Body of pancreas (tissue), 4 donors: ENCODE results near the gene NIPSNAP2. TPM values are rescaled to one million over a fixed set of nuclear protein-coding genes. Genes with fewer than 3 reads are reported as not detected.
"Not testable (repeated sequence)": the region's sequence is repeated elsewhere in the genome, so short reads cannot be mapped to it uniquely, and the experiment has no call there.

Experiments
- ATAC-seq: fragments of 150-250 bp; one replicate; pipeline ENCODE4 v1.9.1; 2016
- DNase-seq, 4 donors: peaks; one replicate each; pipeline ENCODE4 v3.0.0-alpha.2; 2019
- H3K27ac ChIP-seq, 4 donors: fragments of 200-600 bp; sonication (generic); 1 replicate in 3 of 4; 2 replicates in 1 of 4; pipeline versions ENCODE4 v1.5.1 to v1.6.1; 2016 to 2019; ENCODE audit warnings: mild to moderate bottlenecking in 1 of 4, mixed read lengths in 1 of 4, moderate library complexity in 1 of 4
- H3K27me3 ChIP-seq, 2 donors: fragments of 200-600 bp; sonication (generic); one replicate each; pipeline ENCODE4 v1.6.0; 2016; ENCODE audit warnings: mild to moderate bottlenecking in 1 of 2
- H3K36me3 ChIP-seq, 2 donors: fragments of 200-600 bp; sonication (generic); replicated peaks in 1 of 2; 2 replicates each; pipeline ENCODE4 v1.5.1; 2016; ENCODE audit warnings: low read depth in 2 of 2; ENCODE audit not compliant: insufficient read depth in 1 of 2
- H3K4me1 ChIP-seq: fragments of 200-600 bp; sonication (generic); one replicate; pipeline ENCODE4 v1.6.0; 2016
- H3K4me3 ChIP-seq, 2 donors: fragments of 200-600 bp; sonication (generic); 1 replicate in 1 of 2; 2 replicates in 1 of 2; pipeline ENCODE4 v1.5.1; 2016 to 2019
- H3K9me3 ChIP-seq, 3 donors: fragments of 200-600 bp; sonication (generic); 1 replicate in 2 of 3; 2 replicates in 1 of 3; pipeline ENCODE4 v1.5.1; 2016
- CTCF ChIP-seq, 7 experiments: fragments of 450-650 bp in 4 of 7; fragments of 200-600 bp in 3 of 7; sonication (generic) in 3 of 7; IDR thresholded peaks; one replicate each; pipeline ENCODE4 v1.5.1; 2016 to 2019; ENCODE audit warnings: antibody characterized with exemption in 7 of 7
- POLR2A ChIP-seq, 3 donors: fragments of 450-650 bp; IDR thresholded peaks; one replicate each; pipeline ENCODE4 v1.6.1; 2016; ENCODE audit warnings: antibody characterized with exemption in 3 of 3, mild to moderate bottlenecking in 2 of 3
- WGBS, 2 donors: methylation state at CpG; one replicate each; pipeline ENCODE4 v1.1.5; 2017; 5-methylcytosine and 5-hydroxymethylcytosine counted together
- intact Hi-C: fragments of 100-400 bp; cut with DNase I; formaldehyde crosslinking; loops from one replicate; pipeline ENCODE4 v1.15.1; 2023
- total RNA-seq, 2 donors: library from RNA; depleted of rRNA; stranded (reverse); fragments of >200 nt; gene quantifications; one replicate each; pipeline ENCODE4 v1.1.0, GENCODE V29; 2016

The NIPSNAP2 gene
- total RNA-seq, 2 donors from 2014 or later: 42.5 to 51.6 TPM

- Histone ChIP-seq H3K36me3 (no peaks in the 10 kb centered on the region), H3K27me3 (no peaks in the 10 kb centered on the region), H3K27ac (peak overlapping the region; percentile 14 to 79 (median 68)), H3K9me3 (no peaks in the 10 kb centered on the region), H3K4me1 (peaks cover 32% of the 10 kb centered on the region), H3K4me3 (no peak overlapping the region)
- DNase-seq: peak; percentile 76 to 88 (median 81)
- TF ChIP-seq POLR2A (IDR thresholded peaks at IDR 0.05) (no peak), CTCF (IDR thresholded peaks at IDR 0.05) (peak in 4 of 7 experiments; percentile 16 to 41 (median 32))
- intact Hi-C loops: loop anchor here (5.0 kb wide), 1 partner anchor 63 kb away; no protein-coding TSS in a partner anchor
- peak; percentile 97 for ATAC-seq
- WGBS, 2 donors: 14 to 17% methylated on average over 6 to 7 of the region's 7 CpGs
These were observed 45.3 kb downstream of the NIPSNAP2 start for GRCh38 chr7:56009695-56010094.

- DNase-seq, H3K27me3 ChIP-seq, H3K4me1 ChIP-seq, H3K36me3 ChIP-seq, ATAC-seq, H3K27ac ChIP-seq, H3K9me3 ChIP-seq, intact Hi-C loops, H3K4me3 ChIP-seq: not testable (repeated sequence)
- WGBS, 2 donors: 80 to 82% methylated on average over 3 of the region's 3 CpGs
These were observed 52.6 kb downstream of the NIPSNAP2 start for GRCh38 chr7:56017015-56017414.

- Histone ChIP-seq H3K27me3 (no peaks in the 10 kb centered on the region), H3K36me3 (no peaks in the 10 kb centered on the region), H3K4me1 (no peaks in the 10 kb centered on the region), H3K9me3 (no peaks in the 10 kb centered on the region), H3K4me3 (no peak overlapping the region), H3K27ac (no peak overlapping the region)
- DNase-seq (no peak), ATAC-seq (no peak)
- TF ChIP-seq CTCF (IDR thresholded peaks at IDR 0.05) (no peak), POLR2A (IDR thresholded peaks at IDR 0.05) (no peak)
- WGBS, 2 donors: 76 to 91% methylated on average over 5 to 9 of the region's 9 CpGs
- intact Hi-C loops: no loop called here
These were observed 55.1 kb downstream of the NIPSNAP2 start for GRCh38 chr7:56019501-56019900.

GRCh38 chr7:56023500-56023899 is 59.1 kb downstream of the NIPSNAP2 start:
- ATAC-seq: no peak
- H3K9me3 ChIP-seq: no peaks in the 10 kb centered on the region
- DNase-seq: no peak

GRCh38 chr7:56026538-56026937 is 62.2 kb downstream of the NIPSNAP2 start:
- DNase-seq (no peak), ATAC-seq (no peak)
- Histone ChIP-seq H3K27me3 (no peaks in the 10 kb centered on the region), H3K4me1 (peaks cover 11% of the 10 kb centered on the region), H3K4me3 (no peak overlapping the region), H3K36me3 (peaks cover 0 to 2% of the 10 kb centered on the region in 2 donors), H3K9me3 (no peaks in the 10 kb centered on the region), H3K27ac (no peak overlapping the region)
- 93 to 97% methylated on average over 2 of the region's 2 CpGs for WGBS, 2 donors
- intact Hi-C loops: no loop called here
- no peak for TF ChIP-seq CTCF (IDR thresholded peaks at IDR 0.05)

More at GRCh38 chr7:56023500-56023899, 59.1 kb downstream of the NIPSNAP2 start:
- Histone ChIP-seq H3K36me3 (no peaks in the 10 kb centered on the region), H3K27ac (no peak overlapping the region), H3K4me3 (no peak overlapping the region), H3K27me3 (no peaks in the 10 kb centered on the region), H3K4me1 (no peaks in the 10 kb centered on the region)
- TF ChIP-seq CTCF (IDR thresholded peaks at IDR 0.05) (no peak), POLR2A (IDR thresholded peaks at IDR 0.05) (no peak)
- intact Hi-C loops: no loop called here
